Amniotic stem cell (primary cell): ENCODE data around the gene BDKRB2.

Experiments used
- DNase-seq: peaks from one replicate; lab custom pipeline; 2025; lab: John Stamatoyannopoulos, UW

BDKRB2 gene

DNA sequence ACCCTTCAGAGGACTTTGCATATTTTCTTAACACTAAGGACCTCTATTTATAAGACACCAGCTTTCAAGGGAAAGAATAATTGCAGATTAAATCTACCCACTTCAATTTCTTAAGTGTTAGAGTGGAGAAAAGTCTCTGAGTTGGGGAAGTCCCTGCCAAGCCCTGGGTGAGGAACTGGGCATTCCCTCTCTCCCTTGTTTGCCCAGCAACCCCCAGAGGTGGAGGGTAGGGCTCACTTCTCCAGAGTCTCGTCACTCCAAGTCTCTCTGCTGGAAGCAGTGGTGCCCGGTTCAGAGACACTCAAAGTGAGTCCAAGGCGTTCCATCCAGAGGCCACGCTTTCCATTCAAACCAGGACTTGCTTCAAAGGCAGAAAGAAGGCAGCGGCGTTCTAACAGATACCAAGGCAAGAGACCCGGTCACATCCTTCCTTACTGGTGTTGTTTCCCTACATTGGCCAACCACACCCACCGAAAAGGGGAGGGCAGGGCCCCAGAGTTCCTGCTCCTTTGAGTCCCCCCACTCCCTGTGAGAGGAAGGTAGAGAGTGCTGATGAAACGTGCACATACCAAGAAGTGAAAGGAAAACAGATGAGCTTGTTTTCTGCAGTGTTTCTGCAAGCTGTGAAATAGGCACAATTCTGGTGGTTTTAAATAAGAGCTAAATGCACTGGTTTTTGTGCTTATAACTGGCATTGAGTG lies 6.1 kb upstream of the BDKRB2 start:
- no peak for DNase-seq

GRCh38 chr14:96201157-96201556 lies 3.5 kb upstream of the BDKRB2 start:
- DNase-seq: no peak

GRCh38 chr14:96201965-96202364 lies 2.7 kb upstream of the BDKRB2 start:
- no peak for DNase-seq

DNA sequence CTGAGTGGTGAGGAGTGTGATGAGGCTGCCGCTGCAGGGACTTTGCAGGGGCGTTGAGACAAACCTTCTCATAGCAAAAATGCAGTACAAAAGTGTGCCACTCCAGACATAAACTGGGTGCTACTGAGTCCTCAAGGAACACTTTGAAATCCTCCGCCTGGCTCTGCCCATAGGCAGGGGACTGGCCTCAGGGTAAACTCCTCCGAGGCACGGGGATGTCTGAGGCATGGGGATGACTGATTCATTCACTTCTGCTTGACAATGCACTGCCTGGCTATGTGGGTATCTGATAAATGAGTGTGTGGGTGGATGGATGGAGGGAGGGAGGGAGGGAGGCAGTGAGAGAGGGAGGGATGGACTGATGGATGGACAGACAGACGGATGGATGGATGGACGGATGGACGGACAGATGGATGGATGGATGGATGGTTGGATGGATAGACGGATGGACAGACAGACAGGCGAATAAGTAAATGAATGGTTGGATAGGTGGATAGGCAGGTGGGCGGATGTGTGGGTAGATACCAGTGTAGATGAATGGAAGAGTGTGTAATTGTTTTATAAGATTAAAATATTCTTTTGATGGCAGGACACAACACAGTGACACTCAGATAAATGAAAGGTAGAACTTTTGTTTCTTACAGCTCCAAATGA lies 2.1 kb upstream of the BDKRB2 start:
- DNase-seq: no peak

DNA sequence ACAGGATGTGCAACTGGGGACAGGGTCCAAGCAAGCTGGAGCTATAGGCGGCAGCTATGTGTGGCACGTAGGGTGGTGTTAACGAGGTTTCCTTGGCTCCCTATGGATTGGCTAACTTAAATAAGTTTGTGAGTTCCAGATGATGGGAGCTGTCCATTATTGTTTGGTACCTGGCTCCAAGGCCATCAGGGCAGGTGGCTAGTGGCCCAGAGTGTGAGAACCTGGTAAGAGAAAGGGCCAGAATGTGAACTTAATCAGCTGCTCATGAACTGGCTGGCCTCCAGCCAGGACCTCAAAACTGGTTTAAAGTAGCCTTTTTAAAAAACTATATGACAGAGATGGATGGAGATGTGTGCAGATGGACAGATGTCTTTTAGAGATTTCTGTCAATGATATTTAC lies 1.5 kb upstream of the BDKRB2 start:
- no peak for DNase-seq

DNA sequence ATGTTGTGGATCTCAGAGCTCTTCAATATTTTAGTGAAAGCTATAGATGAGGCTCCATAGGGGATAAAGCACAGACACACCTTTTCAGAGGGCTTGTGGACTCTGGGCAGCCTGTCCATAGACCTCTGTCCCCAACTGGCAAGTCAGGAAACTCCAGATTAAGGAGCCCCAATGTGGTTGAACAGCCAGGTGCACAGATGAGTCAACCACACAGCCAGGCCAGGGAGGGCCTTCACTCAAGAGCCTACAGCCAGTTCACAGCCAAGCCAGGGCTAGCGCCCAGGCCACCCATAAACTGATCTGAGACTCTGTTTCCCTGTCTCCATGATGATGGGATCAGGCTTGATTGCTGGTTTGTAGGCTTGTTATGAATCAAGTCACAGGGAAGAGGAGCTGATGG lies 1.0 kb upstream of the BDKRB2 start:
- no peak for DNase-seq

DNA sequence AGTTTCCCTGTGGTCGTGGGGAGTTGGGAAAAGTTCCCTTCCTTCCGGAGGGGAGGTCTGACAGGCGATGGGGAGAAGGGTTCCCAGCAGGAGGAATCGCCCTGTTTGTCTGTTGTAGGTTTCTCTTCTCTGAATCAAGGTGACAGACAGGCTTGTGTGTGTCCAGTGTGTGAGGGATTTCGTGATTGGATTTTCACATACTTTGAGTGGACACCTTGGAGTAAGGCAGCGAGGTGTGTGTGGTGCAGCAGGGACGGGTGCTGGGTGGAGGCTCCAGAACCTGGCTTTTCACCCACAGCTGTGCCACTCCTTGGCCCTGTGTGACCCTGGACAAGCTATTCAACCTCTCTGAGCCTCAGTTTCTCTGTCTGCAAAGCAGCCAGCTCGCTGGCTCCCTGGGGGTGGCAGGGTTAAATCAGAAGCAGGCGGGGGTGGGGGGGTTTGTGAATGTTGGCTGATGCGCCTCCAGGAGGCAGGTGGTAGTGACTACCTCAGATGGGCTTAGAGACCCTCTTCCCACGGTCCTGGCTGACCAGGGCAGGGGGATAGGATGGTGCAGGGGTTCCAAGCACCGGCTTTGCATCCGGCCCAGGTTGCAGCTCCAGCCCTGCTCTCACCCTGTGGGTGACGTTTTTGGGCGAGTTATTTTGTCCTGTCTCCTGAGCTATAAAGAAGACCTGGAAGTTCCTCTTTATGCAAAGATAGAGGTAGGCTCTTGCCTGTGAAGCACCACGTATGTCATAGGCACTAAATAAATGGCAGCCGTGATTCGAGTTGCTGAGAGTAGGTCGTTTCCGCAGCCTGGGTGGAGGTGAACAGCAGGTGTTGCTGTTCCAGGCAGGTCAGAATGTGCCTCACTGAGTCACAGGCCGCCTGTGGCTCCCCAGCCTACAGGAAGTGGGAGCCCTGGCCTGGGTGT lies 679 bp downstream of the BDKRB2 start:
- no peak for DNase-seq

GRCh38 chr14:96205978-96206360 lies 1.3 kb downstream of the BDKRB2 start:
- DNase-seq: no peak

DNA sequence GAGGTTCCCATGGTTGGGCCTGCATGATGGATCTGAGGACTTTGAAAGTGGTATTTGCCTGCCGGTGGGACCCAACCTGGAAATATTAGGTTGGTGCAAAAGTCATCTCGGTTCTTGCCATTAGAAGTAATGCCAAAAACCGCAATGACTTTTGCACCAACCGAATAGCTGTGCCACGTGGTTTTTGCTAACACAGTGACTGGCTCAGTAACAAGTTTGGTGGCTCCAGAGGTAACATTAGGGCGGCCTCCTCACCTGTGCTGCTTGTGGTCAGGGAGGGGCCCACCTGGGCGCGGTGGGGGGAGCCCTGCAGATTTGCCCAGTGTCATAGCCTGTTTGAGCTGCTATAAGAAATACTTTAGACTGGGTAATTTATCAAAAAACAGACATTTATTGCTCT lies 1.8 kb downstream of the BDKRB2 start:
- no peak for DNase-seq

DNA sequence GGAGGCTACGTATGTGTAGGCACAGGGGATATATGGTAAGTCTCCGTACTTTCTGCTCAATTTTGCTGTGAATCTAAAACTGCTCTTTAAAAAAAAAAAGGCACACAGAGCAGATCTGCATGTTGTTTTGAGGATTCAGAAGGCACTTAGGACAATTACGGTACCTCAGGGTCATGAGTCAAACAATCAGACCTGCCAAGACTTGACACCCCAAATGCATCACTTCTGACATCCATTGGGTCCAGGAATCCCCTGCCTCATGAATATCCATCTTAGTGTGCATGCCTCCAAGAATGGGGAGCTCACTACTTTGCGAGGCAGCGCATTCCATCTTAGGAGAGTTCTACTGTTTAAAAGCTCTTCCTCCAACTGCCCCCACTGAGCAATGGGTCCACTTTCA lies 3.0 kb downstream of the BDKRB2 start:
- no peak for DNase-seq

DNA sequence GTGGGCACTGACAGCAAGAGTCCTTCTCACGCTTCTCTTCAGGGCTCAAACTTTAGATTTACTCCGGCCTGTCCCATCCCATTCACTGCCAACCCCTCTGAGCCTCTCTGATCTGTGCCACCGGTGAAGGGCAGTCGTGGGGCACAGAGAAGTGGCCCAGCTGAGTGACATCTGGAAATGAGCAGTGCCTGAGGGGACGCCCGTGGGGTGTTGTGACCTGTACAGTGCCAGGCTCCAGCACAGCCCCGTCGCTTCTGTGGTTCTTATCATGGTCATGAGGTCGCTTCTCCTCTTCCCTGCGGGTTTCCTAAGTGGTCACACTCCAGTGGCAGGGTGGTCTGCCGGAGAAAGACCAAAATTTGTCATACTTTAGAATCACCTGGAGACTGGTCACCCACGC lies 4.1 kb downstream of the BDKRB2 start:
- no peak for DNase-seq

DNA sequence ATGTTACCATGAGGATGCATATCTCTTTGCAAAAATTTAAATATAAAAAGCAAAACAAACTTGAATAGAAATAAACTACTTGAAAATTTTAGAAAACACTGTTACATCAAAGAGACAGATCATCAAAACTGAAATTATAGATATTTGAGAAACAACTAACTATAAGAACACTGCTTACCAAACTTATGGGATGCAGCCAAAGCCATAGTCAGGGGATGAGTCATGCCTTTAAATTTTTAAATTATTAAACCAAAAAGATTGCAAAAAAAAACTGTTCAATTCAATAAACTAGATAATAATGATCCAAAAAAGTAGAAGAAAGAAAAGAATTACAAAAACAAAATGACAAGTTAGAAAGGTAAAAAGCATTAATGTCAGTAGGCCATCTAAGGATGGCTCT lies 7.5 kb downstream of the BDKRB2 start:
- DNase-seq: no peak

GRCh38 chr14:96212896-96213295 lies 8.3 kb downstream of the BDKRB2 start:
- no peak for DNase-seq

DNA sequence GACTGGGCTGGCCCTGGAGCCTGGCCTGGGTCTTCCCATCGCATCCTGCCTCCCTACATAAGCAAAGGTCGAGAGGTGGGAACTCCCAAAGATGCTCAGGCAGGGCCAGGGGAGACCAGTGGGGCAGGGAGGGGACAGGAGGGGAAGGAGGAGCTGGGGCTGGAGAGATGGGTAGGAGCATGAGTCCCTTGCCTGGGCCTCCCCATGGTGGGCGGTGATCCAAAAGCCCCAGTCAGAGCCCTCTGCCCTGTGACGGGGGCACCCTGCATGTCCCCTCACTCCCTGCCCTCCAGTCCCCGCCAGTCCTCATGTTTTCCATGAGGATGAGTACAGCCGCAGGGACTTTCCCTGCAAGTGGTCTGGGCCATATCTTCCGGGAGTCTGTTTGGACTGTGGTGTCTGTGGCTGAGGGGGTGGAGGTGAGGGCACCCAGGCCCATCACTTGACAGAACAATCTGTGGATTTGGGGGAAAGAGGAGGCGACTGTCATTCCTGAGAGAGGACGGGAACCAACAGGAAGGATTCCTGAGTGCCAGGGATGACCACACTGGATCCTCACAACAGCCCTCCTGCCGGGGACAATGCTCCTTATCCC lies 9.3 kb downstream of the BDKRB2 start:
- DNase-seq: no peak

- DNase-seq: no peak
Measured at GRCh38 chr14:96214793-96215192, 10.2 kb downstream of the BDKRB2 start.

- no peak for DNase-seq
Measured at GRCh38 chr14:96215452-96216244, 11.0 kb downstream of the BDKRB2 start.

- no peak for DNase-seq
Measured at GRCh38 chr14:96216627-96217026, 12.0 kb downstream of the BDKRB2 start.

DNA sequence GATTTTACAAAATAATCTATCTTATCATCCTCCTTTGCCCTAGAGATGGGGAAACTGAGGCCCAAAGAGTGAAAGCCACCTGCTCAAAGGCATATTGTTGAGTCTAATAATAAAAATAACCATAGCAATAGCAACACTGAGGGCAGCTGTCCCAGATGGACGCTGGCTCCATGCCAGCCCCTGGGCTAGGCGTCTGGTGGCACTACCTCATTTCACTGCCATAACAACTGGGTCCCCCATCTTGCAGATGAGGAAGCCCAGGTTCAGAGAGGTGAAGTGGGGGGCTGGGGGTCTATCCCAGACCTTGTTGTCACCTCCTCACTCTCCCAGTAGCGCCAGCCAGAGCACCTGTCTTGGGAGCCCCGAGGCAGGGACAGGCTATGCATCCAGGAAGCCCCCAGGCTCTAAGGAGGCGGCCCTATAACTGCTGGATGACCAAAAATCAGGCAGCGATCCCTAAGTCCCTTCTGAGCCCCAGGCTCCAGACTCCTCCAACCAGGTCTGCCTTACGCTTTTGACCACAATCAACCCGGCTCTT lies 12.8 kb downstream of the BDKRB2 start:
- DNase-seq: no peak

- DNase-seq: no peak
Measured at GRCh38 chr14:96221109-96221650, 16.5 kb downstream of the BDKRB2 start.

DNA sequence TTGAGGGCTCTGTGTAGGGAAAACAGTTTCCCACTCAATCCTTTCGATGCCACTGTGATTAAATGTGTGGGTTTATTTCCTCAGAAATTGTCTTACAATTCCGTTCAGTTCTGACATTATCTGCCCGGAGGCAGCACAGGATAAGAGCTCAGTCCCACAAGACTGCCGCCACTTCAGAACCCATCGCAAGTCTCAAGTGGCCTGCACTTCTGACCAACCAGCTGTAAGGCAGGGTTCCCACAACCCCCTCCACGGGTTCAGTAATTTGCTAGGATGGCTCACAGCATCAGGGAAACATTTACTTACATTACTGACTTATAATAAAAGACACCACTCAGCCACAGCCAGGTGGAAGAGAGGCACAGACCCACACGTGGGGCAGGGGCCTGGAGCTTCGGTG lies 17.2 kb downstream of the BDKRB2 start:
- no peak for DNase-seq

GRCh38 chr14:96224480-96225096 lies 19.9 kb downstream of the BDKRB2 start:
- DNase-seq: no peak
